ENCODE measurements around the gene WDR31.
A peak's percentile ranks its signal among the peaks of the same experiment; 100 is the strongest.
"Not testable (repeated sequence)": the region's sequence is repeated elsewhere in the genome, so short reads cannot be mapped to it uniquely, and the experiment has no call there.

The WDR31 gene

GRCh38 chr9:113328045-113328782 is 11.9 kb downstream of the WDR31 start:
- DNase-seq, result no peak

- DNase-seq, result no peak
These were observed 13.8 kb downstream of the WDR31 start for GRCh38 chr9:113326230-113326629.

- DNase-seq, result no peak
These were observed 17.4 kb downstream of the WDR31 start for GRCh38 chr9:113322671-113323070.

GRCh38 chr9:113320051-113320450 is 20.0 kb downstream of the WDR31 start:
- no peak for DNase-seq

- no peak for DNase-seq
These were observed 21.0 kb downstream of the WDR31 start for GRCh38 chr9:113319054-113319453.

- no peak for DNase-seq
These were observed 22.3 kb downstream of the WDR31 start for GRCh38 chr9:113317777-113318176.

- no peak for DNase-seq
These were observed 24.0 kb downstream of the WDR31 start for GRCh38 chr9:113316030-113316429.

- no peak for DNase-seq
These were observed 24.8 kb downstream of the WDR31 start for GRCh38 chr9:113315231-113315630.

- DNase-seq, result no peak
These were observed 26.8 kb downstream of the WDR31 start for GRCh38 chr9:113313261-113313660.

- no peak for DNase-seq
These were observed 28.1 kb downstream of the WDR31 start for GRCh38 chr9:113311961-113312360.

- no peak for DNase-seq
These were observed 29.5 kb downstream of the WDR31 start for GRCh38 chr9:113310538-113310937.

- DNase-seq, result peak; percentile 41
These were observed 30.8 kb downstream of the WDR31 start for GRCh38 chr9:113309204-113309813.

- no peak for DNase-seq
These were observed 32.6 kb downstream of the WDR31 start for GRCh38 chr9:113307396-113307975.

- no peak for DNase-seq
These were observed 33.5 kb downstream of the WDR31 start for GRCh38 chr9:113306566-113306965.

- no peak for DNase-seq
These were observed 37.2 kb downstream of the WDR31 start, which contains the start of gene RNF183 for GRCh38 chr9:113302792-113303418. TSS of gene RNF183 (minus strand) at chr9:113303376. CDS start at chr9:113298184, 5,192 bp downstream.

GRCh38 chr9:113301548-113301947 is 38.5 kb downstream of the WDR31 start:
- DNase-seq, result no peak

GRCh38 chr9:113299800-113300292 is 40.2 kb downstream of the WDR31 start:
- DNase-seq, result no peak

GRCh38 chr9:113298924-113299770 is 40.9 kb downstream of the WDR31 start:
- DNase-seq, result no peak

GRCh38 chr9:113298311-113298710 is 41.8 kb downstream of the WDR31 start:
- DNase-seq, result no peak

GRCh38 chr9:113296796-113297558 is 43.1 kb downstream of the WDR31 start:
- DNase-seq, result no peak

- not testable (repeated sequence) for DNase-seq
These were observed 43.8 kb downstream of the WDR31 start for GRCh38 chr9:113296247-113296646.

All from EL (cell line).